ENCODE results near the gene MAD2L1.

GRCh38 chr4:120096508-120097297 is 30.1 kb upstream of the MAD2L1 start:
- TF ChIP-seq POLR2AphosphoS5 (IDR thresholded peaks at IDR 0.05) (no peak), POLR2A (IDR thresholded peaks at IDR 0.05) (no peak)

All from stomach (tissue), 4 donors.